ENCODE data around the gene ABHD6. TPM values are rescaled to one million over a fixed set of nuclear protein-coding genes. Genes with fewer than 3 reads are reported as not detected.

The ABHD6 gene, protein sequence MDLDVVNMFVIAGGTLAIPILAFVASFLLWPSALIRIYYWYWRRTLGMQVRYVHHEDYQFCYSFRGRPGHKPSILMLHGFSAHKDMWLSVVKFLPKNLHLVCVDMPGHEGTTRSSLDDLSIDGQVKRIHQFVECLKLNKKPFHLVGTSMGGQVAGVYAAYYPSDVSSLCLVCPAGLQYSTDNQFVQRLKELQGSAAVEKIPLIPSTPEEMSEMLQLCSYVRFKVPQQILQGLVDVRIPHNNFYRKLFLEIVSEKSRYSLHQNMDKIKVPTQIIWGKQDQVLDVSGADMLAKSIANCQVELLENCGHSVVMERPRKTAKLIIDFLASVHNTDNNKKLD
- total RNA-seq (1 to 10 TPM; 3.1 to 7.3 (median 6.6) TPM), polyA plus RNA-seq (1 to 10 TPM; 2.5 to 6.4 TPM), total RNA-seq (3.6 reads per million, percentile 19 among the genes with 10 or more reads in this experiment)

DNA sequence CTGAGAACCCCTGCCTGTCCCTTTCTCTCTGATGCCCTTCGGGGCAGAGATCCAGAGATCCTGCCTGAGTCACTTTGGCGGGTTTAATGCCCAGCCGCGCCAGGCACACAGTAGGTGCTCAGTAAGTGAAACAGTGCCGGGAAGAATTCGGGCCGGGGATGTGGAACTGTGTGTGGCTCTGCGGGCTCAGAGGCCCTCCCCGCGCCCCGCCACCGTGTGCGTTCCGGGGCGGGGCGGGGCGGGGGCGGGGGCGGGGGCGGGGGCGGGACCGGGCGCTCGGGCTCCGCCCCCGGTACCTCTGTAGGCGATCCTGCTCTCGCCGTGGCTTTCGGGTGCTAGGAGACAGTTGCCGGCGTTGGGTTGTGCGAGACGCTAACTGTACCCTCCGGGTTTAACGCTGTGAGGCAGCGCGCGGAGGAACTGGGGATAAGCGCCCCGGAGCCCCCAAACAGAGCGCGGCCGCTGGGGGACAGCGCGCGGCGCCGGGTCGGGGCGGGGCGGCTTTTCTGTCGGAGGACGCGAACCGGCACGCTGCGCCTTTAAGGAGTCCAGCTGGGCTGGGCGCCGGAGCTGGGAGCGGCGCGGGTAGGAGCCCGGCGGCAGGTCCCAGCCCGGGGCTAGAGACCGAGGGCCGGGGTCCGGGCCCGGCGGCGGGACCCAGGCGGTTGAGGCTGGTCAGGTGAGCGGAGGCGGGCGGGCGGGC is at the start of gene ABHD6:
Gene ABHD6, plus strand, starts transcription at position 555 of the 703 bp plus-strand sequence. CDS start 18,795 bp downstream, outside the sequence.
- no peaks in the 10 kb centered on the region for H3K27me3 ChIP-seq (ENCODE audit: control insufficient read depth in 2 of 2, insufficient read depth in 2 of 2, low read length in 2 of 2)
- Mint-ChIP-seq H3K4me1 (peaks cover 9 to 18% (median 13%) of the 10 kb centered on the region in 7 donors), H3K27me3 (peaks cover 0 to 29% (median 13%) of the 10 kb centered on the region in 5 donors), H3K36me3 (peaks cover 0 to 2% (median 0%) of the 10 kb centered on the region in 5 donors), H3K4me3 (peak within 1 kb of the TSS; percentile 84 to 98 (median 92)), H3K27ac (peak within 1 kb of the TSS; percentile 50 to 87 (median 81)), H3K9me3 (no peaks in the 10 kb centered on the region)
- POLR2A ChIA-PET: interaction anchor here (0.5 to 1.7 kb wide), 2 partner anchors 69 to 830 kb away, joined by 3 to 5 read pairs; partner anchors contain the start of genes HTD2 and RPP14
- ATAC-seq (peak; percentile 91), DNase-seq (peak; percentile 58 to 95 (median 86))
- H3K36me3 ChIP-seq (ENCODE audit: control insufficient read depth in 2 of 3, insufficient read depth in 3 of 3, low read length in 3 of 3): peaks cover 0 to 6% (median 0%) of the 10 kb centered on the region in 3 experiments
- H3K4me1 ChIP-seq (ENCODE audit: control insufficient read depth in 2 of 2, insufficient read depth in 2 of 2, low read length in 2 of 2): peaks cover 6 to 12% of the 10 kb centered on the region in 2 donors
- H3K4me3 ChIP-seq (ENCODE audit: low read length): peak within 1 kb of the TSS; percentile 86
- peak within 1 kb of the TSS; percentile 72 for H3K27ac ChIP-seq (ENCODE audit: low read depth, low read length)
- intact Hi-C loops (cut with micrococcal nuclease): loop anchor here (1.0 to 10.0 kb wide), 11 partner anchors 60 to 545 kb away; partner anchors contain the start of genes FLNB (in 2 of the 2), HTD2 (in 2 of the 2), PDHB (in 2 of the 2) and RPP14 (in 2 of the 2)
- CTCF ChIA-PET: interaction anchor here (0.5 to 2.6 kb wide), 4 partner anchors 20 to 226 kb away, joined by 3 to 16 read pairs (median 4); partner anchors contain the start of genes HTD2 and RPP14
- no peaks in the 10 kb centered on the region for H3K9me3 ChIP-seq (ENCODE audit: control insufficient read depth in 2 of 3, low read length in 3 of 3)

DNA sequence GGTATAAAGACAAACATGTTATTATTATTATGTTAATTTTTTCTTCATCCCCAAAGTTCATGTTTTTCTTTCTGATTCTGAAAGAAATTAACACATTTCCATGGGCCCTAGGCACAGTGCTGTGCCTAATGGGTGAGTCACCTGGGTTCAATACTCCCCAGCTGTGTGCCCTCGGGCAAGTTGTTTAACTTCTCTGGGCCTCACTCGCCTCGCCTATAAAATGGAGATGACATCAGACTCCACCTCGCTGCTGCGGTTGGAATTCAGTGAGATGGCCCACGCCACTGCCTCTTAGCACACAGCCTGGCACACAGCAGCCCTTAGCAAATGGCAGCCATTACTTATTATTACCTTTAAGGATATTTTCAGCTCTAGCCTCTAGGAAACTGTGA is 49.4 kb upstream of the ABHD6 start:
- H3K27me3 ChIP-seq (ENCODE audit: control insufficient read depth in 2 of 2, insufficient read depth in 2 of 2, low read length in 2 of 2): no peaks in the 10 kb centered on the region
- H3K9me3 ChIP-seq (ENCODE audit: control insufficient read depth in 2 of 3, low read length in 3 of 3): no peaks in the 10 kb centered on the region
- Mint-ChIP-seq H3K4me3 (no peak overlapping the region), H3K27me3 (no peaks in the 10 kb centered on the region), H3K4me1 (peaks cover 0 to 3% (median 0%) of the 10 kb centered on the region in 7 donors), H3K27ac (no peak overlapping the region), H3K9me3 (no peaks in the 10 kb centered on the region), H3K36me3 (no peaks in the 10 kb centered on the region)
- ChIA-PET CTCF (interaction anchor here (0.6 to 1.8 kb wide), 6 partner anchors 12 to 118 kb away, joined by 3 to 19 read pairs (median 5); partner anchors contain the start of genes HTD2 and RPP14), POLR2A (no interaction called here)
- H3K4me3 ChIP-seq (ENCODE audit: low read length): no peak overlapping the region
- no peak for ATAC-seq
- H3K27ac ChIP-seq (ENCODE audit: low read depth, low read length): no peak overlapping the region
- H3K4me1 ChIP-seq (ENCODE audit: control insufficient read depth in 2 of 2, insufficient read depth in 2 of 2, low read length in 2 of 2): no peaks in the 10 kb centered on the region
- H3K36me3 ChIP-seq (ENCODE audit: control insufficient read depth in 2 of 3, insufficient read depth in 3 of 3, low read length in 3 of 3): no peaks in the 10 kb centered on the region
- no peak for DNase-seq
- intact Hi-C loops (cut with micrococcal nuclease): loop anchor here in 1 of 2 donors (5.0 to 10.0 kb wide), 2 partner anchors 227 to 444 kb away; no protein-coding TSS in a partner anchor

DNA sequence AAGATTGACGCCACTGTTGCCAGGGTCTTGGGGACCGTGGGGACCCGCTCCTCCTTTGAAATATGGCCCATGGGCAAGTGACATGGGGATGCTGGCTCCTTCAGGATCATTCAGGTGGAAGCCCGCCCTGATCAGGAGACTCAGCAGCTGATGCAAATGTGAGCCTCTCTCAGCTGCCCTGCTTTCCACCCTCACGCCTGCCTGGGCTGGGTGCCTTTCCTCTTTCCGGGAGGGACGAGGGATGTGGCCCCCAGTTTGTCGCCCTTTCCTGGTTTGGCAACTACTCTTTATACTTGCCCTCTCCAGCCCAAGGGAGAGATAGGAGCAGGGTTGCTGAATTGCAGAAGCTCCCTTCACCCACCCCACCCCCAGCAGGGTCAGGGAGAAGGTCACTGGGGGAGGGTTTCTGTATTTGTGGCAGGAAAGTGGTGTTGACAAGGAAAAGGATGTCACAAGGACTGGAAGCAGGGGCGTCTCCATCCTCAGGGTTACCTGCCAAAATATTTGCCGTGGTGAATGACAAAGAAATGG is 48.6 kb upstream of the ABHD6 start:
- Histone ChIP-seq H3K4me1 (ENCODE audit: control insufficient read depth in 2 of 2, insufficient read depth in 2 of 2, low read length in 2 of 2) (no peaks in the 10 kb centered on the region), H3K4me3 (ENCODE audit: low read length) (no peak overlapping the region), H3K27me3 (ENCODE audit: control insufficient read depth in 2 of 2, insufficient read depth in 2 of 2, low read length in 2 of 2) (no peaks in the 10 kb centered on the region), H3K9me3 (ENCODE audit: control insufficient read depth in 2 of 3, low read length in 3 of 3) (no peaks in the 10 kb centered on the region), H3K36me3 (ENCODE audit: control insufficient read depth in 2 of 3, insufficient read depth in 3 of 3, low read length in 3 of 3) (no peaks in the 10 kb centered on the region), H3K27ac (ENCODE audit: low read depth, low read length) (no peak overlapping the region)
- CTCF ChIA-PET: interaction anchor here (1.8 kb wide), 1 partner anchor 29 kb away, joined by 19 read pairs; no protein-coding TSS in a partner anchor
- DNase-seq: no peak
- intact Hi-C loops (cut with micrococcal nuclease): loop anchor here in 1 of 2 donors (5.0 to 10.0 kb wide), 2 partner anchors 226 to 443 kb away; no protein-coding TSS in a partner anchor
- no peak overlapping the region for H3K4me3 Mint-ChIP-seq
- H3K27ac Mint-ChIP-seq: no peak overlapping the region
- H3K9me3 Mint-ChIP-seq: no peaks in the 10 kb centered on the region
- POLR2A ChIA-PET: no interaction called here
- peaks cover 0 to 3% (median 0%) of the 10 kb centered on the region in 7 donors for H3K4me1 Mint-ChIP-seq
- no peaks in the 10 kb centered on the region for H3K36me3 Mint-ChIP-seq
- no peak for ATAC-seq
- no peaks in the 10 kb centered on the region for H3K27me3 Mint-ChIP-seq

DNA sequence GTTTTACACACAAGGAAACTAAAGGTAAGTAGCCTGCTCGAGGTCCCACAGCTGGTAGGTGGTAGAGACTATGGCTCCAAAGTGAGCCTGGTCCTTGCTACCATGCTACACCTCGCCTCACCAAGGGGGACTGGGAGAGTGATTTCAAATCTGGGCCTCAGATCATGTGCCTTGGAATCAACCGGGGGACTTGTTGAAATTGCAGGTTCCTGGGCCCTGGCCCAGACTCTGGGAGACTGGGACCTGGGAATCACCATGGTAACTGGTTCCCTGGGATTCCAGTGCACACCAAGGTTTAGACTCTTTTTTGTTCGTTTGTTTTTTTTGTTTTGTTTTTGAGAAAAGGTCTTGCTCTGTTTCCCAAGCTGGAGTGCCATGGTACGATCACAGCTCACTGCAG is 47.9 kb upstream of the ABHD6 start:
- POLR2A ChIA-PET: no interaction called here
- H3K4me1 Mint-ChIP-seq: peaks cover 0 to 3% (median 0%) of the 10 kb centered on the region in 7 donors
- DNase-seq (no peak), ATAC-seq (no peak)
- no peak overlapping the region for H3K4me3 ChIP-seq (ENCODE audit: low read length)
- H3K36me3 ChIP-seq (ENCODE audit: control insufficient read depth in 2 of 3, insufficient read depth in 3 of 3, low read length in 3 of 3): no peaks in the 10 kb centered on the region
- no peaks in the 10 kb centered on the region for H3K27me3 ChIP-seq (ENCODE audit: control insufficient read depth in 2 of 2, insufficient read depth in 2 of 2, low read length in 2 of 2)
- H3K9me3 ChIP-seq (ENCODE audit: control insufficient read depth in 2 of 3, low read length in 3 of 3): no peaks in the 10 kb centered on the region
- H3K4me3 Mint-ChIP-seq: no peak overlapping the region
- H3K27ac Mint-ChIP-seq: no peak overlapping the region
- no peak overlapping the region for H3K27ac ChIP-seq (ENCODE audit: low read depth, low read length)
- H3K9me3 Mint-ChIP-seq: no peaks in the 10 kb centered on the region
- no peaks in the 10 kb centered on the region for H3K36me3 Mint-ChIP-seq
- CTCF ChIA-PET: interaction anchor here (1.4 kb wide), 1 partner anchor 28 kb away, joined by 4 read pairs; no protein-coding TSS in a partner anchor
- intact Hi-C loops (cut with micrococcal nuclease): loop anchor here in 1 of 2 donors (5.0 to 10.0 kb wide), 2 partner anchors 225 to 443 kb away; no protein-coding TSS in a partner anchor
- H3K4me1 ChIP-seq (ENCODE audit: control insufficient read depth in 2 of 2, insufficient read depth in 2 of 2, low read length in 2 of 2): no peaks in the 10 kb centered on the region
- H3K27me3 Mint-ChIP-seq: no peaks in the 10 kb centered on the region

DNA sequence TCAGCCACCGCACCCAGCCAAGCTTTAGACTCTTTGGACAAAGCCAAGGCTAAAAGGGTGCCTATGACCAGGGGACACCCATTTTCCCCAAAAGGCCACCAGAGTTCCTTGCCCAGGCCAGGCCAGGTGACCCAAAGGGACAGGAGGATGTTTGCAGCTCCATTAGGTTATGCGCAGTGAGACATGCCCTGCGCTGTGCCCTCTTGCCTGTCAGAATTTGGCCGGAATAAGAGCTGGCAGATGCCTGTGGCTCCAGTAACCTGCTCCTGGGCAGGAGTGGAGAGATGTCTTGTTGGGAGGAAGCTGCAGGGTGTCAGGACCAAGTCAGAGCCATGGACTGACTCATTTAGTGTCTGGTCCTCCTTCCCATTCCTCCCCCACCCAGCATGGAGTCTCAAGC is 47.3 kb upstream of the ABHD6 start:
- CTCF ChIA-PET: interaction anchor here (0.6 to 1.4 kb wide), 2 partner anchors 28 to 1865 kb away, joined by 3 to 4 read pairs; no protein-coding TSS in a partner anchor
- H3K9me3 Mint-ChIP-seq: no peaks in the 10 kb centered on the region
- no peak for ATAC-seq
- no peaks in the 10 kb centered on the region for H3K36me3 ChIP-seq (ENCODE audit: control insufficient read depth in 2 of 3, insufficient read depth in 3 of 3, low read length in 3 of 3)
- peaks cover 0 to 3% (median 0%) of the 10 kb centered on the region in 7 donors for H3K4me1 Mint-ChIP-seq
- DNase-seq: no peak
- intact Hi-C loops (cut with micrococcal nuclease): no loop called here
- no peak overlapping the region for H3K4me3 ChIP-seq (ENCODE audit: low read length)
- H3K27ac Mint-ChIP-seq: no peak overlapping the region
- POLR2A ChIA-PET: no interaction called here
- H3K4me3 Mint-ChIP-seq: no peak overlapping the region
- H3K9me3 ChIP-seq (ENCODE audit: control insufficient read depth in 2 of 3, low read length in 3 of 3): no peaks in the 10 kb centered on the region
- H3K27me3 Mint-ChIP-seq: no peaks in the 10 kb centered on the region
- no peaks in the 10 kb centered on the region for H3K27me3 ChIP-seq (ENCODE audit: control insufficient read depth in 2 of 2, insufficient read depth in 2 of 2, low read length in 2 of 2)
- H3K36me3 Mint-ChIP-seq: no peaks in the 10 kb centered on the region
- H3K4me1 ChIP-seq (ENCODE audit: control insufficient read depth in 2 of 2, insufficient read depth in 2 of 2, low read length in 2 of 2): no peaks in the 10 kb centered on the region
- no peak overlapping the region for H3K27ac ChIP-seq (ENCODE audit: low read depth, low read length)

DNA sequence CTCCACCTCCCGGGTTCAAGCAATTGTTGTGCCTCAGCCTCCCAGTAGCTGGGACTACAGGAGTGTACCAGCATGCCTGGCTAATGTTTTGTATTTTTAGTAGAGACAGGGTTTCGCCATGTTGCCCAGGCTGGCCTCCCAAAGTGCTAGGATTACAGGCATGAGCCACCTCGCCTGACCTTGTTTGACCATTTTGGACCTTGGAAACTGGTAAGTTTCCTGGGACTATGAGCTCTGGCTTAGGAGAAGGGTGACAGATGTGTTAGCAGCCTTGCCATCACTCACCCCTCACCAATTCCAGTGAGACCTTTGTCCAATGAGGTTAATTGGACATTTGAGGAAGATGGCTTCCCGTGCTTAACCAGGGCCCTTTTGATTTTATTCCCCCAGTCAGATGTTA is 46.7 kb upstream of the ABHD6 start:
- DNase-seq (no peak), ATAC-seq (no peak)
- H3K4me3 Mint-ChIP-seq: no peak overlapping the region
- ChIA-PET POLR2A (no interaction called here), CTCF (interaction anchor here (0.6 to 1.4 kb wide), 2 partner anchors 27 to 1865 kb away, joined by 3 to 4 read pairs; no protein-coding TSS in a partner anchor)
- no peak overlapping the region for H3K4me3 ChIP-seq (ENCODE audit: low read length)
- no peaks in the 10 kb centered on the region for H3K36me3 ChIP-seq (ENCODE audit: control insufficient read depth in 2 of 3, insufficient read depth in 3 of 3, low read length in 3 of 3)
- intact Hi-C loops (cut with micrococcal nuclease): no loop called here
- H3K9me3 ChIP-seq (ENCODE audit: control insufficient read depth in 2 of 3, low read length in 3 of 3): no peaks in the 10 kb centered on the region
- no peaks in the 10 kb centered on the region for H3K36me3 Mint-ChIP-seq
- no peak overlapping the region for H3K27ac Mint-ChIP-seq
- no peaks in the 10 kb centered on the region for H3K27me3 Mint-ChIP-seq
- H3K27ac ChIP-seq (ENCODE audit: low read depth, low read length): no peak overlapping the region
- H3K4me1 Mint-ChIP-seq: peaks cover 0 to 3% (median 0%) of the 10 kb centered on the region in 7 donors
- no peaks in the 10 kb centered on the region for H3K27me3 ChIP-seq (ENCODE audit: control insufficient read depth in 2 of 2, insufficient read depth in 2 of 2, low read length in 2 of 2)
- no peaks in the 10 kb centered on the region for H3K9me3 Mint-ChIP-seq
- H3K4me1 ChIP-seq (ENCODE audit: control insufficient read depth in 2 of 2, insufficient read depth in 2 of 2, low read length in 2 of 2): no peaks in the 10 kb centered on the region

All from naive thymus-derived CD4-positive, alpha-beta T cell (primary cell).